B cell (primary cell): ENCODE data around the gene SHB.

Source experiments
- EZH2 ChIP-seq: IDR thresholded peaks from 2 replicates; pipeline ENCODE4 v1.6.1; 2012; ENCODE audit warnings: borderline replicate concordance, low read depth, mild to moderate bottlenecking, moderate library complexity, low read length; ENCODE audit not compliant: insufficient read depth, poor library complexity, severe bottlenecking
- TF ChIP-seq, protein P1 (sequence below): fragments of 200-600 bp; IDR thresholded peaks from one replicate; pipeline ENCODE4 v1.8.0; 2022; ENCODE audit warnings: antibody characterized with exemption, mild to moderate bottlenecking

DNA sequence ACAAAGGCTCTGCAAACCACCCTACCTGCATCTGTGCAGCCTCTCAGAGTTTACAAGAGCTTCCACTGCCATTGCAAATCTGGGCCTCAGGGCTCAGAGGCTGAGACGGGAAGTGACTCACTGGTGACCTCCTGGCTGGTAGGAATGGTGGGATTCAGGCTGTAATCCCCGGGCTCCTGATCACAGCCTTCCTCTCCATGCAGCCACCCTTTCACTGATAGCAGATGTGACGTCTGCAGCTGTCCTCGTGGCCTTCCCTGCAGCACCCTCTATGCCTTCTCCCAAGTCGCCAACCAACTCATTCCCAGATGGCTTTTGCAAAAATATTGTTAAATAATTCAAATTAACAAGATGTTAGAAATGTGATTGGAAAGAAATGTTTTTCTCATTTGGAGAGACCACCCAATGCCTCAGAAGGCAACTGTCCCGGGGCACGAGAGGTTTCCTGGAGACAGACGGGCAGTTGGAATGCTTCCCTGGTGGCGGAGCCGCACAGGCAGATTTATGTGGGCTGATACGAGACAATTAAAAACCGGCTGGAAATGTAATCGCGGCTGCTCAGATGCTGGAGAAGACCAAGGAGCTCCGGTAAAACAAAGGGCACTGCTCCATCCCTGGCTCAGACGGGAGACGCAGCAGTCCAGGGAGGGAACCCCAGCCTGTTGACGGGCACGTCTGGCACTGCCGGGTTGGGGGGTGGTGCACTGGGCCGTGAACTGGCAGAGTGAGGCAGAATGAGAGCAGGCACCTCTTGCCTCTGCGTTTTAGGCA is 130.7 kb downstream of the SHB start:
- TF ChIP-seq, protein P1, sequence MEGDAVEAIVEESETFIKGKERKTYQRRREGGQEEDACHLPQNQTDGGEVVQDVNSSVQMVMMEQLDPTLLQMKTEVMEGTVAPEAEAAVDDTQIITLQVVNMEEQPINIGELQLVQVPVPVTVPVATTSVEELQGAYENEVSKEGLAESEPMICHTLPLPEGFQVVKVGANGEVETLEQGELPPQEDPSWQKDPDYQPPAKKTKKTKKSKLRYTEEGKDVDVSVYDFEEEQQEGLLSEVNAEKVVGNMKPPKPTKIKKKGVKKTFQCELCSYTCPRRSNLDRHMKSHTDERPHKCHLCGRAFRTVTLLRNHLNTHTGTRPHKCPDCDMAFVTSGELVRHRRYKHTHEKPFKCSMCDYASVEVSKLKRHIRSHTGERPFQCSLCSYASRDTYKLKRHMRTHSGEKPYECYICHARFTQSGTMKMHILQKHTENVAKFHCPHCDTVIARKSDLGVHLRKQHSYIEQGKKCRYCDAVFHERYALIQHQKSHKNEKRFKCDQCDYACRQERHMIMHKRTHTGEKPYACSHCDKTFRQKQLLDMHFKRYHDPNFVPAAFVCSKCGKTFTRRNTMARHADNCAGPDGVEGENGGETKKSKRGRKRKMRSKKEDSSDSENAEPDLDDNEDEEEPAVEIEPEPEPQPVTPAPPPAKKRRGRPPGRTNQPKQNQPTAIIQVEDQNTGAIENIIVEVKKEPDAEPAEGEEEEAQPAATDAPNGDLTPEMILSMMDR, result no peak
- no peak for TF ChIP-seq EZH2
